SK-N-MC (cell line): Measurements from ENCODE around the gene SMIM41.

Experiments used
- EZH2 ChIP-seq: fragments of 200-600 bp; sonication (generic); IDR thresholded peaks from one replicate; pipeline ENCODE4 v1.6.1; 2017; ENCODE audit warnings: antibody characterized with exemption
- FOXP2 ChIP-seq: optimal IDR thresholded peaks from 2 replicates; pipeline ENCODE3; 2011; ENCODE audit warnings: mild to moderate bottlenecking, moderate library complexity; ENCODE audit not compliant: insufficient read depth; ENCODE audit errors: extremely low read length, control extremely low read depth
- POLR2AphosphoS5 ChIP-seq: IDR thresholded peaks from 2 replicates; pipeline ENCODE4 v1.6.1; 2012; ENCODE audit warnings: mild to moderate bottlenecking, low read depth, low read length, borderline replicate concordance

- no peak for TF ChIP-seq FOXP2
- no peak for TF ChIP-seq EZH2
- TF ChIP-seq POLR2AphosphoS5 = no peak
These were observed 45.9 kb upstream of the SMIM41 start for GRCh38 chr12:52033446-52034140.
